Transverse colon (tissue), 4 donors: ENCODE results near the gene ZNHIT6. TPM values are rescaled to one million over a fixed set of nuclear protein-coding genes. Genes with fewer than 3 reads are reported as not detected.

Experiments used
- DNase-seq: peaks from one replicate; pipeline ENCODE4 v3.0.0-alpha.2; 2019
- H3K27ac ChIP-seq, 4 donors: fragments of 200-600 bp; sonication (generic); 2 replicates each; pipeline ENCODE4 v1.5.1; 2016 to 2018; ENCODE audit warnings: inconsistent platforms in 4 of 4
- H3K27me3 ChIP-seq: fragments of 200-600 bp; sonication (generic); 2 replicates; pipeline ENCODE4 v1.5.1; 2017; ENCODE audit warnings: inconsistent platforms
- H3K36me3 ChIP-seq, 4 donors: fragments of 200-600 bp; sonication (generic); 2 replicates each; pipeline ENCODE4 v1.5.1; 2017 to 2019; ENCODE audit warnings: inconsistent platforms in 4 of 4
- H3K4me1 ChIP-seq, 4 donors: fragments of 200-600 bp; sonication (generic); 2 replicates each; pipeline ENCODE4 v1.5.1; 2017 to 2020; ENCODE audit warnings: inconsistent platforms in 4 of 4
- H3K4me3 ChIP-seq, 4 donors: fragments of 200-600 bp; sonication (generic); 1 replicate in 1 of 4; 2 replicates in 3 of 4; pipeline versions ENCODE4 v1.5.1 to v1.6.1; 2017 to 2019; ENCODE audit warnings: inconsistent platforms in 4 of 4
- H3K9me3 ChIP-seq, 2 donors: fragments of 200-600 bp; sonication (generic); 2 replicates each; pipeline ENCODE4 v1.5.1; 2017 to 2019; ENCODE audit warnings: inconsistent platforms in 2 of 2
- EP300 ChIP-seq: sonication (generic); formaldehyde crosslinking; IDR thresholded peaks from one replicate; pipeline ENCODE4 v1.6.1; 2017; ENCODE audit warnings: antibody characterized with exemption, low read depth
- POLR2A ChIP-seq: fragments of 450-650 bp; IDR thresholded peaks from one replicate; pipeline ENCODE4 v1.6.1; 2016; ENCODE audit warnings: antibody characterized with exemption, mild to moderate bottlenecking, moderate library complexity
- POLR2AphosphoS5 ChIP-seq, 3 donors: sonication (generic); formaldehyde crosslinking; IDR thresholded peaks; one replicate each; pipeline ENCODE4 v1.6.1; 2016; ENCODE audit warnings: antibody characterized with exemption in 3 of 3
- WGBS, 2 donors: methylation state at CpG; one replicate each; pipeline ENCODE4 v1.1.5; 2018; ENCODE audit warnings: low coverage in 1 of 2; 5-methylcytosine and 5-hydroxymethylcytosine counted together
- in situ Hi-C, 4 donors: fragments of 200-750 bp; cut with MboI; loops; one replicate each; pipeline versions ENCODE4 v1.15.0 to v1.15.1; 2017; ENCODE audit warnings: low sequenced_read_pairs in 3 of 4, low pct_ligation_motif_present in 1 of 4, low pct_unique_long_range_greater_than_20kb in 1 of 4
- intact Hi-C: fragments of 100-400 bp; cut with DNase I; formaldehyde crosslinking; loops from one replicate; pipeline ENCODE4 v1.15.1; 2023; ENCODE audit warnings: low total_unique reads
- total RNA-seq, 4 donors: library from RNA; depleted of rRNA; stranded (reverse); fragments of >200 nt; gene quantifications; one replicate each; pipeline ENCODE4 v1.1.0, GENCODE V29; 2016
- TF ChIP-seq, protein P1 (sequence below), 5 experiments: fragments of 200-600 bp in 3 of 5; fragments of 450-650 bp in 2 of 5; sonication (generic) in 3 of 5; IDR thresholded peaks; 1 replicate in 2 of 5; 2 replicates in 3 of 5; pipeline ENCODE4 v1.5.1; 2016 to 2017; ENCODE audit warnings: antibody characterized with exemption in 5 of 5, inconsistent platforms in 3 of 5, mild to moderate bottlenecking in 2 of 5, moderate library complexity in 1 of 5

Gene ZNHIT6, protein sequence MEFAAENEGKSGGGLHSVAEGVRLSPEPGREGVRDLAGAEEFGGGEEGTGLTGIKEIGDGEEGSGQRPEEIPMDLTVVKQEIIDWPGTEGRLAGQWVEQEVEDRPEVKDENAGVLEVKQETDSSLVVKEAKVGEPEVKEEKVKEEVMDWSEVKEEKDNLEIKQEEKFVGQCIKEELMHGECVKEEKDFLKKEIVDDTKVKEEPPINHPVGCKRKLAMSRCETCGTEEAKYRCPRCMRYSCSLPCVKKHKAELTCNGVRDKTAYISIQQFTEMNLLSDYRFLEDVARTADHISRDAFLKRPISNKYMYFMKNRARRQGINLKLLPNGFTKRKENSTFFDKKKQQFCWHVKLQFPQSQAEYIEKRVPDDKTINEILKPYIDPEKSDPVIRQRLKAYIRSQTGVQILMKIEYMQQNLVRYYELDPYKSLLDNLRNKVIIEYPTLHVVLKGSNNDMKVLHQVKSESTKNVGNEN
- 1 to 10 TPM; 2.6 to 7.8 (median 4.8) TPM for total RNA-seq

DNA sequence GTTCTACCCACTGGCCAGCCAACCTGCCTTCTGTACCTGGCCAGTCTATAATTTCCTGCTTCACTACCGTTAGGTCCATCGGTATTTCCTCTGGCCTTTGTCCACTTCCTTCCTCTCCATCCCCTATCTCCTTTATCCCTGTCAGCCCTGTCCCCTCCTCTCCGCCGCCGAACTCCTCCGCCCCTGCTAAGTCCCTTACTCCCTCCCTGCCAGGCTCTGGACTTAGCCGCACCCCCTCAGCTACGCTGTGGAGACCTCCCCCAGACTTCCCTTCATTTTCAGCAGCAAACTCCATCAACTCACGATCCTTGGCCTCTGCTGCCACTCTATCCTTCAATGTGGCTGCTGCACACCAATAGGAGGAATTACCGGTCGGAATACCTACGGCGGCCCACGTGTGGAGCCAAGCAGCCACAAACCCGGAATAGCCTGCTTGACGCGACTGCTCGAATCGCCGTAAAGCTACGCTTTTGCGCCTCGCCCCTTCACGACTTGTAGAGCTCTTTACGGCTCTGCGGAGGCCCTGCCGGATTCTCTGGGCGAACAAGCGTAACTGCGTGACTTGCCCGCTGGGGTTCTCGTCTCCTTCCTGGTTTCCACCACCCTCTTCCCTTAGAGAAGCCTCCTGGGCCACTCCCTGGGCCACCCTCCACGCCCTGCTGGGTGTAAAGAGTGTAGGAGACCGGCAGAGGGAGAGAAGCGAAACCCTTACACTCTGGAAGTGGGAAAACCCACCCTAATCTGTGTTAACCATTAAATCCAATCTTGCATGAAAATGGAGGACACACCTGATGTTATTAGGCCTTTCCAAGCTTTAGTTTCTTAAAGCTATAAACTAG lies at the start of gene ZNHIT6:
TSS of gene ZNHIT6 (minus strand) at position 444 of the 839 bp plus-strand sequence. CDS start at position 295, 149 bp downstream.
- in situ Hi-C loops (loop anchor here in 3 of 4 donors (10.0 kb wide), 1 partner anchor 403 kb away; no protein-coding TSS in a partner anchor), intact Hi-C loops (no loop called here)
- H3K27me3 ChIP-seq = no peaks in the 10 kb centered on the region
- peaks cover 0 to 5% (median 0%) of the 10 kb centered on the region in 4 donors for H3K36me3 ChIP-seq
- DNase-seq = peak; percentile 93
- H3K4me3 ChIP-seq = peak within 1 kb of the TSS; percentile 52 to 82 (median 66)
- peak; percentile 62 for TF ChIP-seq POLR2A
- peak; percentile 75 to 80 (median 79) for TF ChIP-seq POLR2AphosphoS5 (IDR thresholded peaks at IDR 0.05)
- TF ChIP-seq, protein P1, sequence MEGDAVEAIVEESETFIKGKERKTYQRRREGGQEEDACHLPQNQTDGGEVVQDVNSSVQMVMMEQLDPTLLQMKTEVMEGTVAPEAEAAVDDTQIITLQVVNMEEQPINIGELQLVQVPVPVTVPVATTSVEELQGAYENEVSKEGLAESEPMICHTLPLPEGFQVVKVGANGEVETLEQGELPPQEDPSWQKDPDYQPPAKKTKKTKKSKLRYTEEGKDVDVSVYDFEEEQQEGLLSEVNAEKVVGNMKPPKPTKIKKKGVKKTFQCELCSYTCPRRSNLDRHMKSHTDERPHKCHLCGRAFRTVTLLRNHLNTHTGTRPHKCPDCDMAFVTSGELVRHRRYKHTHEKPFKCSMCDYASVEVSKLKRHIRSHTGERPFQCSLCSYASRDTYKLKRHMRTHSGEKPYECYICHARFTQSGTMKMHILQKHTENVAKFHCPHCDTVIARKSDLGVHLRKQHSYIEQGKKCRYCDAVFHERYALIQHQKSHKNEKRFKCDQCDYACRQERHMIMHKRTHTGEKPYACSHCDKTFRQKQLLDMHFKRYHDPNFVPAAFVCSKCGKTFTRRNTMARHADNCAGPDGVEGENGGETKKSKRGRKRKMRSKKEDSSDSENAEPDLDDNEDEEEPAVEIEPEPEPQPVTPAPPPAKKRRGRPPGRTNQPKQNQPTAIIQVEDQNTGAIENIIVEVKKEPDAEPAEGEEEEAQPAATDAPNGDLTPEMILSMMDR (IDR thresholded peaks at IDR 0.05) = peak; percentile 33 to 71 (median 43)
- TF ChIP-seq EP300 = no peak
- peak within 1 kb of the TSS; percentile 89 to 91 (median 90) for H3K27ac ChIP-seq
- WGBS, 2 donors = 0 to 1% methylated on average over 3 to 35 of the region's 35 CpGs
- peaks cover 3 to 21% (median 19%) of the 10 kb centered on the region in 4 donors for H3K4me1 ChIP-seq
- no peaks in the 10 kb centered on the region for H3K9me3 ChIP-seq

DNA sequence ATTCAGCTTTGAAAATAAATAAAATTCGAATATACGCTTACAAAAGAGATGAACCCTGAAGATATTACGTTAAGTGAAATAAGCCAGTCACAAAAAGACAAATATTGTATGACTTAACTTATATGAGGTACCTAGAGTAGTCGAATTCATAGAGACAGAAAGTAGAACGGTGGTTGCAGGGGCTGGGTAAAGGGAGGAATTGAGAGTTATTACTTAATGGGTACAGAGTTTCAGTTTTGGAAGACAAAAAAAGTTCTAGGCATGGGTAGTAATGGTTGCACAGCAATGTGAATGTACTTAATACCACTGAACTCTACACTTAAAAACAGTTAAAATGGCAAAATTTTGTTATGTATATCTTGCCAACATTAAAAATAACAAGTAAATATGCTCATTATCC lies 48.6 kb upstream of the ZNHIT6 start:
- intact Hi-C loops (no loop called here), in situ Hi-C loops (no loop called here)
- Histone ChIP-seq H3K36me3 (no peaks in the 10 kb centered on the region), H3K4me3 (no peak overlapping the region), H3K27ac (no peak overlapping the region), H3K4me1 (no peaks in the 10 kb centered on the region), H3K9me3 (no peaks in the 10 kb centered on the region), H3K27me3 (no peaks in the 10 kb centered on the region)
- TF ChIP-seq EP300 = no peak
- TF ChIP-seq POLR2AphosphoS5 (IDR thresholded peaks at IDR 0.05) = no peak
- TF ChIP-seq, protein P1 (IDR thresholded peaks at IDR 0.05) = no peak
- TF ChIP-seq POLR2A = no peak
- WGBS, 2 donors = 83 to 89% methylated on average over 5 of the region's 5 CpGs
- no peak for DNase-seq

DNA sequence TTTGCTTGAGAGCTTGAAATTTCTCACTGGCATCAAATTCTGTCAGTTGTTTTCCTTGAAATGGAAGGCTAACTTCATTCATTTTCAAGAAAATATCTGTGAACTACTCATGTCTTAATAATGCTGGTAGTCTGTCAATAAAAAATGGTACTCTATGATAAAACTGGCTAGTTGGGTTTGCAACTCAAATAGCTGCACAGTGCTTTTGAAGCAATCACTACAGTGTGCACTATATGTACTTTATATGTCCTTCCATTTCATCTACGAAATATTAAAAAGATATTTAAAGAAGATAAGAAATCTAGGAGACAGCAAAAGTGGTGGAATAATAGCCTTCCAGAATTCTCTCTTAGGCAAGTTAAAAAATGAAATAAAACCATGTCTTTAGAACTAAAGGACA lies 39.9 kb upstream of the ZNHIT6 start:
- in situ Hi-C loops = no loop called here
- intact Hi-C loops = no loop called here
- 0% methylated on average over 1 of the region's 1 CpG for WGBS, 2 donors
- DNase-seq = no peak
- TF ChIP-seq EP300 (no peak), POLR2A (no peak)
- TF ChIP-seq, protein P1 (IDR thresholded peaks at IDR 0.05) = no peak
- Histone ChIP-seq H3K27me3 (no peaks in the 10 kb centered on the region), H3K4me1 (no peaks in the 10 kb centered on the region), H3K9me3 (no peaks in the 10 kb centered on the region), H3K27ac (no peak overlapping the region), H3K4me3 (no peak overlapping the region), H3K36me3 (no peaks in the 10 kb centered on the region)

DNA sequence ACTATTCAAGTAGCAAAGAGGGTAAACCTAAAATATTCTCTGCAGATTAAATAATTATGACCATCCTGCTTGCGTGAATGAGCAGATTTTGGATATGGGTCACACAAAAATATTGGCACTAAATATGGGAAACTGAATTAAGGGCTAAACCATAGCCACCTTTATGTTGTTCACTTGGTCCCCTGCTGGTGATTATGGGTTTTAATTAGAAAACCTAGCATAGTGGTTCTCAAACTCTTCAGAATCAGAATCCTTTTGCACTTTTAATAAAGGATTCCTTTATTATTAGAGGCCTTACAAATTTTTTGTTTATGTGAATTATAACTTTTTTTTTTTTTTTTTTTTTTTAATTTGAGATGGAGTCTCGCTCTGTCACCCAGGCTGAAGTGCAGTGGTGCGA lies 38.5 kb upstream of the ZNHIT6 start:
- Histone ChIP-seq H3K4me1 (no peaks in the 10 kb centered on the region), H3K36me3 (no peaks in the 10 kb centered on the region), H3K4me3 (no peak overlapping the region), H3K9me3 (no peaks in the 10 kb centered on the region), H3K27ac (no peak overlapping the region), H3K27me3 (no peaks in the 10 kb centered on the region)
- DNase-seq = no peak
- in situ Hi-C loops (no loop called here), intact Hi-C loops (no loop called here)
- 86 to 92% methylated on average over 1 to 3 of the region's 3 CpGs for WGBS, 2 donors
- TF ChIP-seq POLR2AphosphoS5 (IDR thresholded peaks at IDR 0.05) (no peak), POLR2A (no peak), EP300 (no peak)
- TF ChIP-seq, protein P1 (IDR thresholded peaks at IDR 0.05) = no peak
